CD8-positive, alpha-beta memory T cell (primary cell): ENCODE measurements around the gene ESR2. TPM values are rescaled to one million over a fixed set of nuclear protein-coding genes. Genes with fewer than 3 reads are reported as not detected.
A peak's percentile ranks its signal among the peaks of the same experiment; 100 is the strongest.

Experiments
- CTCF ChIA-PET: fragments of 350-600 bp; sonication (Branson Sonifier 250); formaldehyde crosslinking; loops from one replicate; lab custom pipeline; 2021; ENCODE audit warnings: antibody characterized with exemption; lab: Charles Lee
- POLR2A ChIA-PET: fragments of 350-600 bp; sonication (Branson Sonifier 250); formaldehyde crosslinking; loops from one replicate; lab custom pipeline; 2021; ENCODE audit warnings: antibody characterized with exemption; lab: Charles Lee
- DNase-seq, 5 donors: peaks; one replicate each; pipeline versions ENCODE4 v3.0.0 to v3.0.0-alpha.2; 2020 to 2022; ENCODE audit warnings: mixed read lengths in 1 of 5
- H3K27ac ChIP-seq: one replicate; pipeline ENCODE4 v1.7.0; 2013; ENCODE audit warnings: low read depth, mild to moderate bottlenecking, low read length, moderate library complexity
- H3K27me3 ChIP-seq: 2 replicates; pipeline ENCODE4 v1.7.0; 2013; ENCODE audit warnings: low read length, mild to moderate bottlenecking; ENCODE audit not compliant: insufficient read depth, poor library complexity, severe bottlenecking
- H3K36me3 ChIP-seq: 2 replicates; pipeline ENCODE4 v1.7.0; 2013; ENCODE audit warnings: mild to moderate bottlenecking, low read length, moderate library complexity; ENCODE audit not compliant: insufficient read depth
- H3K4me1 ChIP-seq: 2 replicates; pipeline ENCODE4 v1.7.0; 2013; ENCODE audit warnings: mild to moderate bottlenecking, low read length, moderate library complexity; ENCODE audit not compliant: insufficient read depth
- H3K4me3 ChIP-seq: 2 replicates; pipeline ENCODE4 v1.7.0; 2013; ENCODE audit warnings: mild to moderate bottlenecking, low read length
- H3K9me3 ChIP-seq: 2 replicates; pipeline ENCODE4 v1.7.0; 2013; ENCODE audit warnings: mild to moderate bottlenecking, low read length
- H3K27ac Mint-ChIP-seq, 8 donors: one replicate each; pipeline ENCODE4 v1.8.0; 2020 to 2021; ENCODE audit warnings: mixed read lengths in 8 of 8, mild to moderate bottlenecking in 6 of 8, inconsistent platforms in 3 of 8, moderate library complexity in 3 of 8
- H3K27me3 Mint-ChIP-seq, 2 donors: one replicate each; pipeline ENCODE4 v1.8.0; 2020 to 2021; ENCODE audit warnings: mixed read lengths in 2 of 2, mild to moderate bottlenecking in 1 of 2, moderate library complexity in 1 of 2
- H3K36me3 Mint-ChIP-seq, 3 donors: one replicate each; pipeline ENCODE4 v1.8.0; 2020 to 2021; ENCODE audit warnings: mixed read lengths in 3 of 3, inconsistent platforms in 1 of 3, mild to moderate bottlenecking in 1 of 3
- H3K4me1 Mint-ChIP-seq, 3 donors: one replicate each; pipeline ENCODE4 v1.8.0; 2020 to 2021; ENCODE audit warnings: mixed read lengths in 3 of 3, inconsistent platforms in 1 of 3, mild to moderate bottlenecking in 1 of 3
- H3K4me3 Mint-ChIP-seq, 7 donors: one replicate each; pipeline ENCODE4 v1.8.0; 2020 to 2021; ENCODE audit warnings: mixed read lengths in 7 of 7, mild to moderate bottlenecking in 6 of 7, moderate library complexity in 4 of 7, inconsistent platforms in 2 of 7
- H3K9me3 Mint-ChIP-seq, 5 donors: one replicate each; pipeline ENCODE4 v1.8.0; 2020 to 2022; ENCODE audit warnings: mixed read lengths in 5 of 5, mild to moderate bottlenecking in 3 of 5, moderate library complexity in 2 of 5, inconsistent platforms in 1 of 5
- polyA plus RNA-seq: library from polyadenylated mRNA; unstranded; fragments of 300-500 nt; fragmentation: Illumina TruSeq; gene quantifications from one replicate; pipeline ENCODE4 v1.2.3, GENCODE V29; 2021
- total RNA-seq, 2 experiments: library from RNA; stranded (reverse); gene quantifications; one replicate each; pipeline ENCODE4 v1.2.3, GENCODE V29; 2021

Gene ESR2
- total and polyA plus RNA-seq, 3 experiments from 2014 or later: 0.31 to 0.93 (median 0.74) TPM

DNA sequence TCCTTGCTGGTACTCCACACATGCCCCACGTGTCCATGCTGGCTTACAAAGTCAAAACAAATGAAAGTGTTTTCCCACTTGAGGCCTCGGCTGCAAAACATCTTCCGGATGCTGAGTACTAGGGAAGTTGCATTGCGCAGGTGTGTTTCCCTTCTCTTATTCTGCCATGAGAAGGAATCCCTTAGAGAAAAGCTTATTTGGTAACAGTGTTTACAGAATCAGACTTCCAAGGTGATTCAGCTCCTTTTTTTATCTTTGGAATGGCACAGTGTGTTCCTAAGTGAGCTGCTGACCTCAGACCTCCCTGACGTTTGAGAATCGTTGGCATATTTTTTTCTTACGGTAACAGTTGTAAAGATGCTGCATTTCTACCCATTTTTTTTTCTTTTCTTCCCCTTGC lies 211.3 kb downstream of the ESR2 start:
- Histone ChIP-seq H3K4me1 (no peaks in the 10 kb centered on the region), H3K27ac (no peak overlapping the region), H3K4me3 (no peak overlapping the region), H3K36me3 (peaks cover 42% of the 10 kb centered on the region), H3K27me3 (no peaks in the 10 kb centered on the region), H3K9me3 (no peaks in the 10 kb centered on the region)
- CTCF ChIA-PET: no interaction called here
- Mint-ChIP-seq H3K4me3 (no peak overlapping the region), H3K9me3 (no peaks in the 10 kb centered on the region), H3K4me1 (peaks cover 0 to 4% (median 0%) of the 10 kb centered on the region in 3 donors), H3K27me3 (no peaks in the 10 kb centered on the region), H3K36me3 (peaks cover 12 to 91% (median 40%) of the 10 kb centered on the region in 3 donors), H3K27ac (peak overlapping the region in 2 of 8 donors; percentile 53 to 61)
- no peak for DNase-seq
- POLR2A ChIA-PET: no interaction called here

GRCh38 chr14:64081174-64081746 lies 212.9 kb downstream of the ESR2 start:
- Mint-ChIP-seq H3K36me3 (peaks cover 12 to 91% (median 42%) of the 10 kb centered on the region in 3 donors), H3K4me3 (no peak overlapping the region), H3K27ac (peak overlapping the region in 2 of 8 donors; percentile 14 to 30), H3K9me3 (no peaks in the 10 kb centered on the region), H3K27me3 (no peaks in the 10 kb centered on the region), H3K4me1 (peaks cover 0 to 4% (median 0%) of the 10 kb centered on the region in 3 donors)
- Histone ChIP-seq H3K27me3 (no peaks in the 10 kb centered on the region), H3K27ac (no peak overlapping the region), H3K9me3 (no peaks in the 10 kb centered on the region), H3K4me1 (no peaks in the 10 kb centered on the region), H3K36me3 (peaks cover 48% of the 10 kb centered on the region), H3K4me3 (no peak overlapping the region)
- ChIA-PET CTCF (no interaction called here), POLR2A (no interaction called here)
- no peak for DNase-seq

DNA sequence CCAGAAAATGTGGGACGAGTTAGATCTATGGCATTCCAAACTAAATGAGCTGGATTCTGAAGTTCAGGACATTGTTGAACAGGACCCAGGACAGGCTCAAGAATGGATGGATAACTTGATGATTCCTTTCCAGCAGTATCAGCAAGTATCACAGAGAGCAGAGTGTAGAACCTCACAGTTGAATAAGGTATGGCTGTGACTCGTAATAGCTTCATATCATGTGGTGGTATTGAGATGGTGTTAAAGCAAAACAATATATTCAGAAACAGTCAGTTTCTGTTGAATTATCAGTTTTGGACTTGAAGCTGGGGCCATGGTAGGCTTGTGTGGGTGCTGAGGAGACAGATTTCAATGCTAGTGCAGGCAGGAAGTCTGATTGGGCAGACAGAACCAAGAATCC lies 213.7 kb downstream of the ESR2 start:
- H3K27me3 Mint-ChIP-seq: no peaks in the 10 kb centered on the region
- Histone ChIP-seq H3K9me3 (no peaks in the 10 kb centered on the region), H3K4me3 (no peak overlapping the region), H3K36me3 (peaks cover 57% of the 10 kb centered on the region), H3K4me1 (no peaks in the 10 kb centered on the region), H3K27ac (no peak overlapping the region), H3K27me3 (no peaks in the 10 kb centered on the region)
- H3K9me3 Mint-ChIP-seq: no peaks in the 10 kb centered on the region
- POLR2A ChIA-PET: no interaction called here
- DNase-seq: no peak
- no peak overlapping the region for H3K4me3 Mint-ChIP-seq
- peaks cover 12 to 90% (median 39%) of the 10 kb centered on the region in 3 donors for H3K36me3 Mint-ChIP-seq
- no peaks in the 10 kb centered on the region for H3K4me1 Mint-ChIP-seq
- peak overlapping the region in 3 of 8 donors; percentile 30 to 65 (median 36) for H3K27ac Mint-ChIP-seq
- CTCF ChIA-PET: no interaction called here

- peaks cover 17 to 91% (median 40%) of the 10 kb centered on the region in 3 donors for H3K36me3 Mint-ChIP-seq
- H3K27me3 Mint-ChIP-seq: no peaks in the 10 kb centered on the region
- no peak overlapping the region for H3K4me3 ChIP-seq
- H3K4me3 Mint-ChIP-seq: no peak overlapping the region
- ChIA-PET POLR2A (no interaction called here), CTCF (no interaction called here)
- peaks cover 66% of the 10 kb centered on the region for H3K36me3 ChIP-seq
- no peak for DNase-seq
- H3K4me1 Mint-ChIP-seq: peaks cover 0 to 2% (median 0%) of the 10 kb centered on the region in 3 donors
- peak overlapping the region in 3 of 8 donors; percentile 17 to 37 (median 33) for H3K27ac Mint-ChIP-seq
- no peaks in the 10 kb centered on the region for H3K27me3 ChIP-seq
- H3K9me3 ChIP-seq: no peaks in the 10 kb centered on the region
- H3K4me1 ChIP-seq: no peaks in the 10 kb centered on the region
- no peaks in the 10 kb centered on the region for H3K9me3 Mint-ChIP-seq
- no peak overlapping the region for H3K27ac ChIP-seq
Measured at GRCh38 chr14:64075613-64076005, 218.6 kb downstream of the ESR2 start.

DNA sequence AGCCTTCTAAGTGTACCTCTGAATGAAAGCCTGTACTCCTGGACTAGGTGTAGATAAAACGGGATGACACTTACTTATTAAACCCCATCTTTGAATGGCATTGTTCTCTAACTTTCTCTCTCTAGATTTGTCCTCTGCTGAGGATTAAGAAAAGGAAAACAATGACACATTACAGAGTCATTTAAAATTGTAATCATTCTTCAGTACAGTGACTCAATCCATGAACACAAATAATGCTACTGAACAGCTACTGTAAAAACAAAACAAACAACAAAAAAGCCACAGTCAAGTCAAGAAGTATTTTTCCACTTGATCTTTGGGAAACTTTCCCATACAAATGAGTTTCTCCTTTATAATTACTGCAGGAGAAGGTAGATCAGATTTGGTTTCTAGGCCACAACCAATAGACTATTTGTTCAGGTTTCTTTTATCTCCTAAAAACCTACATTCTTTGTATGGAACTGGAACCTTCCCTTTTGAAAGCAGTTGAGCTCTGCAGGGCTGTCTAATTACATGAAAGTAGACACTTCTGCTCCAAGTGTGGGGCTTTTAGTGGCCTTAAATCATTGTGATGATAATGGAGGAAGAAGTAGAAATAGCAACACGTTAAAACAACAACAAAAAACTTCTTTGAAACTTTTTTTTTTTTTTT lies 219.1 kb downstream of the ESR2 start:
- peaks cover 0 to 2% (median 0%) of the 10 kb centered on the region in 3 donors for H3K4me1 Mint-ChIP-seq
- DNase-seq: no peak
- H3K36me3 Mint-ChIP-seq: peaks cover 12 to 91% (median 35%) of the 10 kb centered on the region in 3 donors
- H3K27me3 ChIP-seq: no peaks in the 10 kb centered on the region
- H3K9me3 Mint-ChIP-seq: no peaks in the 10 kb centered on the region
- CTCF ChIA-PET: no interaction called here
- H3K27ac Mint-ChIP-seq: peak overlapping the region in 3 of 8 donors; percentile 7 to 63 (median 17)
- no peaks in the 10 kb centered on the region for H3K4me1 ChIP-seq
- H3K27ac ChIP-seq: no peak overlapping the region
- H3K9me3 ChIP-seq: no peaks in the 10 kb centered on the region
- no peak overlapping the region for H3K4me3 ChIP-seq
- peaks cover 62% of the 10 kb centered on the region for H3K36me3 ChIP-seq
- POLR2A ChIA-PET: no interaction called here
- no peaks in the 10 kb centered on the region for H3K27me3 Mint-ChIP-seq
- no peak overlapping the region for H3K4me3 Mint-ChIP-seq

DNA sequence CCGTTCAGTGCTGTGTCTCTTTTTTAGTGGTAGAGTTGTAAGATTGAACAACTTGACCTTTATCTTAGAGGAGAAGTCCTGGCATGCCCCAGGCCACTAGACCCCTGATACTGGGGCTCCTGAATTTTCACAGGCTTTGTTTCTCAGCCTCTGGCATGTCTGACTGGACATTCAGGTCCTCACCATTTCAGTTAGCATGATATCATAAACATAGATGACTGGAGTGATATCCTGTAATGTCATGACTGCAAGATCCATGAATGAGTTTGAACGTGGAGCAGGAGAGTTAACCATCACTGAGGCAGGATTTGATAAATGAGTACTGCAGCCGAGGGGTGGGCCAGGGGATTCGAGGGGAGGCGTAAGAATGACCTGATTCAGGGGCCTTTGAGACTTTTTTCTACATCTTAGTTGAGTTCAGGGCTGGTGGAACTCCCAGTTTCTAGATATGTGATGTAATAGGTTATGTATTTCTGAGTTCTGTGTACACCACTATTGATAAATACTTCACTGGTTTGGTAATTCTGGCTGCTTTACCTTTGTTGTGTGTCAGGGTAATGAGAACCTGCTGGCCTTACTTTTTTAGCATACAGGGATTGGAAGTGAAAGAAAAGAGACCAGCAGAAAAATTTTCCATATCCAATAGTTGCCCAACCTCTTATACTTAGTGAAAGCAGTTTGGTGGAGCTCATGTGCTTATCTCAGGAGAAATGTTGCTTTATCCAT lies 224.4 kb downstream of the ESR2 start:
- Histone ChIP-seq H3K4me3 (no peak overlapping the region), H3K36me3 (peaks cover 39% of the 10 kb centered on the region), H3K4me1 (no peaks in the 10 kb centered on the region), H3K9me3 (no peaks in the 10 kb centered on the region), H3K27ac (no peak overlapping the region), H3K27me3 (no peaks in the 10 kb centered on the region)
- no peak for DNase-seq
- ChIA-PET POLR2A (no interaction called here), CTCF (no interaction called here)
- no peaks in the 10 kb centered on the region for H3K27me3 Mint-ChIP-seq
- H3K36me3 Mint-ChIP-seq: peaks cover 8 to 90% (median 33%) of the 10 kb centered on the region in 3 donors
- peaks cover 0 to 2% (median 0%) of the 10 kb centered on the region in 3 donors for H3K4me1 Mint-ChIP-seq
- H3K4me3 Mint-ChIP-seq: peak overlapping the region in 1 of 7 donors; percentile 61
- H3K27ac Mint-ChIP-seq: peak overlapping the region in 5 of 8 donors; percentile 7 to 48 (median 33)
- H3K9me3 Mint-ChIP-seq: no peaks in the 10 kb centered on the region

- Histone ChIP-seq H3K27ac (no peak overlapping the region), H3K4me3 (no peak overlapping the region), H3K4me1 (no peaks in the 10 kb centered on the region), H3K36me3 (peaks cover 21% of the 10 kb centered on the region), H3K9me3 (no peaks in the 10 kb centered on the region), H3K27me3 (no peaks in the 10 kb centered on the region)
- Mint-ChIP-seq H3K27me3 (no peaks in the 10 kb centered on the region), H3K27ac (no peak overlapping the region), H3K4me3 (no peak overlapping the region), H3K4me1 (peaks cover 5 to 10% (median 8%) of the 10 kb centered on the region in 3 donors), H3K36me3 (peaks cover 12 to 84% (median 26%) of the 10 kb centered on the region in 3 donors), H3K9me3 (no peaks in the 10 kb centered on the region)
- POLR2A ChIA-PET: no interaction called here
- CTCF ChIA-PET: no interaction called here
- DNase-seq: no peak
Measured at GRCh38 chr14:64064447-64064846, 229.7 kb downstream of the ESR2 start.
